GM19324 (cell line): ENCODE measurements around the gene MEP1B.

Source experiments
- ATAC-seq: cut with Tn5 transposase; IDR thresholded peaks from one replicate; pipeline ENCODE4 v1.9.1; 2021; ENCODE audit warnings: mild to moderate bottlenecking, moderate library complexity; ENCODE audit not compliant: unreplicated experiment, low FRiP score

Gene MEP1B

GRCh38 chr18:32261003-32261402 lies 71.2 kb downstream of the MEP1B start:
- no peak for ATAC-seq

- ATAC-seq: no peak
Measured at GRCh38 chr18:32262092-32262491, 72.3 kb downstream of the MEP1B start.

GRCh38 chr18:32264401-32264800 lies 74.6 kb downstream of the MEP1B start:
- ATAC-seq: no peak

GRCh38 chr18:32267463-32267862 lies 77.6 kb downstream of the MEP1B start:
- ATAC-seq: no peak
